HG03135 (cell line): Measurements from ENCODE around the gene ZNF33B.
"Not testable (repeated sequence)": the region's sequence is repeated elsewhere in the genome, so short reads cannot be mapped to it uniquely, and the experiment has no call there.

Experiments
- ATAC-seq: cut with Tn5 transposase; IDR thresholded peaks from one replicate; pipeline ENCODE4 v1.9.1; 2021; ENCODE audit warnings: mild to moderate bottlenecking, moderate library complexity; ENCODE audit not compliant: unreplicated experiment

Gene ZNF33B

GRCh38 chr10:42638055-42638820 is at the start of gene ZNF33B:
Gene ZNF33B, minus strand, starts transcription at chr10:42638570. Its CDS starts 1,642 bp downstream, at chr10:42636928.
- peak; percentile 96 for ATAC-seq

GRCh38 chr10:42684517-42684916 is 46.1 kb upstream of the ZNF33B start:
- no peak for ATAC-seq

GRCh38 chr10:42680267-42680666 is 41.9 kb upstream of the ZNF33B start:
- no peak for ATAC-seq

GRCh38 chr10:42665181-42665979 is 27.0 kb upstream of the ZNF33B start:
- ATAC-seq, result not testable (repeated sequence)

- no peak for ATAC-seq
Observed at GRCh38 chr10:42654419-42654818, 16.0 kb upstream of the ZNF33B start.

- no peak for ATAC-seq
Observed at GRCh38 chr10:42652858-42653257, 14.5 kb upstream of the ZNF33B start.

GRCh38 chr10:42650374-42650773 is 12.0 kb upstream of the ZNF33B start:
- no peak for ATAC-seq

GRCh38 chr10:42648512-42648911 is 10.1 kb upstream of the ZNF33B start:
- ATAC-seq, result no peak

- ATAC-seq, result no peak
Observed at GRCh38 chr10:42646687-42647640, 8.6 kb upstream of the ZNF33B start.

- no peak for ATAC-seq
Observed at GRCh38 chr10:42646214-42646613, 7.8 kb upstream of the ZNF33B start.

GRCh38 chr10:42645516-42645915 is 7.1 kb upstream of the ZNF33B start:
- ATAC-seq, result no peak

- ATAC-seq, result no peak
Observed at GRCh38 chr10:42645103-42645502, 6.7 kb upstream of the ZNF33B start.

GRCh38 chr10:42640610-42641229 is 2.4 kb upstream of the ZNF33B start:
- no peak for ATAC-seq

- ATAC-seq, result no peak
Observed at GRCh38 chr10:42638821-42639270, 476 bp upstream of the ZNF33B start.

- ATAC-seq, result no peak
Observed at GRCh38 chr10:42637648-42638054, 719 bp downstream of the ZNF33B start.

GRCh38 chr10:42637142-42637541 is 1.2 kb downstream of the ZNF33B start:
- ATAC-seq, result no peak

- ATAC-seq, result no peak
Observed at GRCh38 chr10:42635098-42635497, 3.3 kb downstream of the ZNF33B start.

GRCh38 chr10:42632564-42632963 is 5.8 kb downstream of the ZNF33B start:
- ATAC-seq, result no peak

GRCh38 chr10:42630537-42631134 is 7.7 kb downstream of the ZNF33B start:
- ATAC-seq, result no peak

- no peak for ATAC-seq
Observed at GRCh38 chr10:42623929-42624328, 14.4 kb downstream of the ZNF33B start.
